GM12891 (cell line): Measurements from ENCODE around the gene PHF20.

Experiments
- PAX5 ChIP-seq: IDR thresholded peaks from 2 replicates; pipeline ENCODE4 v1.6.1; 2011; ENCODE audit warnings: low read length, moderate library complexity, mild to moderate bottlenecking; ENCODE audit not compliant: insufficient read depth, severe bottlenecking
- POLR2A ChIP-seq: IDR thresholded peaks from 2 replicates; pipeline ENCODE4 v1.6.1; 2011; ENCODE audit warnings: low read depth, low read length, control low read depth
- POLR2AphosphoS5 ChIP-seq: IDR thresholded peaks from 2 replicates; pipeline ENCODE4 v1.6.1; 2011; ENCODE audit warnings: low read depth, low read length, control low read depth
- POU2F2 ChIP-seq: IDR thresholded peaks from 2 replicates; pipeline ENCODE4 v1.6.1; 2011; ENCODE audit warnings: low read depth, mild to moderate bottlenecking, control low read depth, low read length, moderate library complexity
- SPI1 ChIP-seq: IDR thresholded peaks from 2 replicates; pipeline ENCODE4 v1.6.1; 2011; ENCODE audit warnings: low read depth, low read length, control low read depth
- TAF1 ChIP-seq: IDR thresholded peaks from 2 replicates; pipeline ENCODE4 v1.6.1; 2011; ENCODE audit warnings: low read depth, low read length, control low read depth

DNA sequence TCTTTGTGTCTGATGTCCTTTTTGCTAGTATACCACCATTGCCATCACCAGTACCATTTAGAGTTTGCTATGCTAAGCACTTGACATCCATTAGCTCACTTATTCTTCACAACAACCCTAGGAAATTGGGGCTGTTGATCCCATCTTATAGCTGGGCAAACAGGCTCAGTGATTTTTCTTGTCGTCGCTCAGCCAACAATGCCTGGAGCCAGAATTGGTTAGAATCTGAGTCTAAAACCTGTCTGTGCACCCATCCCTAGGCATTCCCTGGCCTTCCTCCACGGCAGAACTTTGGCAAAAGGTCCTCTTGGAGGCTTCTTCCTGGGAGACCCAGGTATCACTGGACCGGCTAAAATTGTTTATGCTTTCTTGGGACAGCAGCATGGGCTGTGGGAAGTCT lies 20.9 kb downstream of the PHF20 start:
- TF ChIP-seq TAF1 (no peak), POLR2A (no peak), POLR2AphosphoS5 (no peak), POU2F2 (no peak), PAX5 (no peak), SPI1 (no peak)
